GM21381 (cell line): ENCODE measurements around the gene DUSP18.
"Not testable (repeated sequence)": the region's sequence is repeated elsewhere in the genome, so short reads cannot be mapped to it uniquely, and the experiment has no call there.

Source experiments
- ATAC-seq: cut with Tn5 transposase; IDR thresholded peaks from one replicate; pipeline ENCODE4 v1.9.1; 2021; ENCODE audit warnings: mild to moderate bottlenecking, moderate library complexity; ENCODE audit not compliant: unreplicated experiment

Gene DUSP18

DNA sequence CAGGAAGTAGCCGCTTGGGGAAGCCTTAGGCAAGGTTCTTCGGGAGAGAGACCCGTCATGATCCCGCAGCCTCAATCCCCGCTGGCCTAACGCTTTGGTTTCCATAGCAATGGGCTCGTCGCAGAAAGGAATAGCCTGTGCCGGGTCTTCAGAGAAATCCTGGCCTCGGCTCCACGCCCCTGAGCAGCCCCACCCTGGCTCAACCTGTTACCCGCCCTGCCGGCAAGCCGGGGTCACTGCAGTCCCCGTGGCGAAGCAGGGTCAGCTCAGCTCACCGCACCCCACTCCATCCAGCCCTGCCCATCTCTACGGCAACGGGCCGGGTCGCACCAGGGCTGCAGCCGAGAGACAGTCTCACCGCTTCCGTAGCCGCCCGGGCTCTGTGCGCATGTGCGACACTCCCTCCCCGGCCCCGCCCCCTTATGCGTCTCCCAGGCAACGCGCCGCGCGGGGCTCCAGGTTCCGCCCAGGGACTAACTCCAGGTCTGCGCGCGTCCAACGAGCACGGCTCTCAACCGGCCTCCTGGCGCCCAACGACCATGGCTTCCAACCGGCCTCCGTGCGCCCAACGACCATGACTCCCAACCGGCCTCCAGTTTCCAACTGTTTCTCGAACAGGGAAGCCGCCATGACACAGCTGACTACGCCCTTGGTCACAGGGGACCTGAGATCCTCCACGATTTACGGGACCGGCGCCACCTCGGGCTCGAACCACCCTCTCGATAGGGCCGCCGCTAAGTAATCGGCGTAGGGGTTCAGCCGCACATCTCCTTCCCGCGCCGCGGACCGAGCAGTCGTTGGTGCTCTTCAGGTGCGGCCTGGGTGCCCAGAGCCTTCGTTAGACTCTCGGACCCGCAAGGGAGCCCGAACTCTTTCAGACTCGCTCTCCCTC is at the start of gene DUSP18:
Gene DUSP18 (minus strand): TSS at position 382 of the 892 bp plus-strand sequence. CDS start 3,872 bp downstream, outside the sequence.
- ATAC-seq, result peak; percentile 87

- ATAC-seq, result no peak
Observed at GRCh38 chr22:30714062-30714461, 46.4 kb upstream of the DUSP18 start.

- no peak for ATAC-seq
Observed at GRCh38 chr22:30712094-30712493, 44.4 kb upstream of the DUSP18 start.

DNA sequence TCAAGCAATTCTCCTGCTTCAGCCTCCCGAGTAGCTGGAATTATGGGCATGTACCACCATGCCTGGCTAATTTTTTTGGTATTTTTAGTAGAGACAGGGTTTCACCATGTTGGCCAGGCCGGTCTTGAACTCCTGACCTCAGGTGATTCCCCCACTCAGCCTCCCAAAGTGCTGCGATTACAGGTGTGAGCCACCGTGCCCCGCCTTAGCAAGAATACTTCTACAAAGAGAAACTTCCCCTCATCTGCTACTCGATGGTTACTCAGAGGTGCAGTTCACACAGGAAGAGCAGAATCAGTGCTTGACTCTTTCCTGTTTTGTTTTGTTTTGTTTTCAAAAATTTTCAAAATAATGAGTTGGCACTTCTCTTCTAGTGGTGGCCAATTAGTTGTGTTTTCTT is 42.3 kb upstream of the DUSP18 start:
- ATAC-seq, result not testable (repeated sequence)

DNA sequence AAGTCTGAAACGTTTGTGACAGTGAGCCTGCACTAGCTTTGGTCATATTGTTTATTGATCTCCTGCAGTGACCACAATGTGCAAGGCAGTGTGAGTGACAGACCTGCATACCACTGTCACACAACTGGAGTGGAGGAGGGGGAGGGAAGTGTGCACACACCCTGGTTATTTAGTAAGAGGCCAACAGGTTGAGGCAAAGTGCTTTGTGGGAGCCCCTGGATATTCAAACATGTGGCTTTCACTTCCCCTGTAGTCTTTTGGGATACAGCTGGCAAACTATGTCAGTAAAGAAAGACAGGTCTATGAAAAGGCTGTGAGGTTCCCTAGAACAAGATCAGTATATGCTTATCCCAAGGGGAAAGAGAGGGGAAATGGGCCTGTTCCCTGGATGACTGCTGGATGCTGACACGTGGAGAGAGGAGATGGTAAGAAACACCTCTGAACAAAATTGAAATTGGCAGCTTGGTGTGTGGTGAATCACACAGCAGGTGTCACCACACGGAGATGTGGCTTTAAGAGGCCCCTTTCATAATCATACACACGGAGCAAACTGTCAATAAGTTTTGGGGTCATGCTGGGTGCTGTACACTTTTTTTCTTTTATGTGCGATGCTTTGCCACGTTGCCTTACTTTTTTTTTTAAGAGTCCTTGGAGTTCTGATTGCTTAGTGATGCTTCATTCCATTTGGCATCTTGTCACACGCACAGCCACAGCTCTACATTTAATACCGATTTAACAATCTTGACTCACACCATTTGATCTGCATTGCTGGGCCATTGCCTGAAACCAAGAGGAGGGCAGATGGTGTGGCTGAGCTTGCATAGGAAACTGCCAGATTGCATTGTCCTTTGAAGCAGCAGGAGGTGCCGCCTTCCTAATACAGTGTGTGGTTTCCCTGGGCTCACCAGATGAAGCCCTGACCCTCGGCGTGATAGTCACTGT is 38.3 kb upstream of the DUSP18 start:
- peak; percentile 52 for ATAC-seq

- no peak for ATAC-seq
Observed at GRCh38 chr22:30704978-30705377, 37.3 kb upstream of the DUSP18 start.

DNA sequence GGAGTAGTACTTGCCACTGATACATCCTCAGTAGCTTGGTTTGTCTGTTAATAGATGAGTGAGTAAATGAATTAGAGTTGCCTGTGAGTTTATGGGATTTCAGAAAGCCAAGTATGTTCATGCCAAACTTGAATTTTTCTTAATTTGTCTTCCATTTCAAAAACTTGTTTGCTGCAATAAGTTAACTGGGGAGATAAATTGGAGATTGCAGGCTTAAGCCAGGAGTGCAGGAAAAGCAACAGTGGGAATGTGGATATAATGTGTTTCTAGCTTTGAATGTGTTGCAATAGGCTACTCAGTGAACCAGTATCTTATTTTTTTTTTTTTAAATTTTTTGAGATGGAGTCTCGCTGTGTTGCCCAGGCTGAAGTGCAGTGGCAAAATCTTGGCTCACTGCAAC is 35.2 kb upstream of the DUSP18 start:
- no peak for ATAC-seq

GRCh38 chr22:30701872-30702271 is 34.2 kb upstream of the DUSP18 start:
- no peak for ATAC-seq

DNA sequence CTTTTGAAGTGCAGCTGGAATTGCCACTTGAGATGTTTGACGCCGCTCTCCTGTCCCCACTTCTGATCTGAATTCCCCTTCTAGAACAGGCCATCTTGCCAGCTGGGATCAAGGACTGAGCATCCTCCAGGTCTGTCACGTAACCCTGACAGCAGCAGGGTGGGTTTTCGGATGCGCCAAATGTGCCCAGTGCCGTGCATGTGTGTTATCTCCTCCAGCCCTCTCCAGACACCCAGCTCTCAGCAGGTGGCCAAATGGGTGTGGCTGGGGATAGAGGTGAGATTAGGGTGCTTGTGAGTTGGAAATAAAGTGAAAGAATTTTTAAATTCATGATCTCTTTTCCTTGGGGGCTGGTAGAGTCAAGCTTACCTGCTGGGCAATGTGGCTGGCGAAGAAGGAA is 30.3 kb upstream of the DUSP18 start:
- ATAC-seq, result no peak

DNA sequence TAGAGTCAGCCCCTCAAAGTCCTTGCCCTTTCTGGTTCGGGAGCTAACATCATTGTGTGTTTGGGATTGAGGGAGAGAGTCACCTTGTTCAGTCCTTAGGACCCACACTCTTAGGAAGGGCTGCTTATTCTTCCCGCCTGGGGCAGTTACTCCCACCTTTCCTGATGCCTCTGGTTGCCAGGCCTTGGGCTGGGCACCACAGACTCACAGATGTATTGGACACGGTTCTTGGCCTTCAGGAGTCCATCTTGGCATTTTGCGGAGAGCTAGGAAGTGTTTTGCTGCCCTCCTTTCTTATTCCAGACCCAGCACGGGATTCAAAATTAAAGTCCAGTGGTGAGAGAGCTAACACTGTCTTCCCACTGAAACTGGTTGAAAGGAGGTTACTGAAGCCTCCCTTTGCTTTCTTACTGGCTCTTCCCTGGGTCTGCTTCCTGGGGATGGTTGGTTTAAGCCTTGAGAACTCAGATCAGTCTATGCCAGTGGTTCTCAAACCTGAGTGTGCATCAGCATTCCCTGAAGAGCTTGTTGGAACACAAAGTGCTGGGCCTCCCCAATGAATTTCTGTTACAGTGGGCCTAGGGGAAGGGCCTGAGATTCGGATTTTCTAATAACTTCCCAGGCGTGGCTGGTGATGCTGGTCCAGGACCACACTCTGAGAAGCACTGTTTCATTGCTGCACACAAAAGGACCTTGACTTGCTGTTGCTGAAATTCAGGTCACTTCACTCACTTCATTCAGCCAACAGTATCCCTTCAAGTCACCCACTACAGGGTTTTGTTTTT is 28.4 kb upstream of the DUSP18 start:
- no peak for ATAC-seq

- ATAC-seq, result no peak
Observed at GRCh38 chr22:30695351-30695851, 27.7 kb upstream of the DUSP18 start.

- no peak for ATAC-seq
Observed at GRCh38 chr22:30694640-30695350, 27.1 kb upstream of the DUSP18 start, which contains the start of gene OSBP2. TSS of gene OSBP2 (plus strand) at chr22:30694874. CDS start at chr22:30694910, 36 bp downstream.

DNA sequence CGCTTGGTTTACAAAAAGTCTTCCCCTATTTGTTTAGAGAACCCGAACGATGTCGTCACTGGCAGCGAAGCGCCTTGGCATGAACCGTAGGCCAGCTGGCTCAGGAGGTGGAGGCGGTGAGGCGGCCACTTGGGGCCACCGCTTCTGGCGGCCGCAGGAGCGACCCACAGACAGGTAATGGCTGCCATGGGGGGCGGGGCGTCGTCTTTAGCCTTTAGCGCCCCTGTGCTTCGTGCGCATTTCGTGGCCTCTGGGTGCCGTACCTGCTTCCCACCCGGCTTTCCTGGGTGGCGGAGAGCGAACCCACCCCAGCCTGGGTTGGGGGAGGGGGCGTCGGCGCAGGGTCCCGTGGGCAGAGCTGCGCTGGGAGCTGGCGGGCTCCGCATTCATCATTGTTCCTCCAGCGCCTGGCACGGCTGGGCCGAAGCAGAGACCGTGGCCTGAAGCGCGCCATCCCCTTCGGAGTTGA is 26.5 kb upstream of the DUSP18 start:
- ATAC-seq, result no peak

DNA sequence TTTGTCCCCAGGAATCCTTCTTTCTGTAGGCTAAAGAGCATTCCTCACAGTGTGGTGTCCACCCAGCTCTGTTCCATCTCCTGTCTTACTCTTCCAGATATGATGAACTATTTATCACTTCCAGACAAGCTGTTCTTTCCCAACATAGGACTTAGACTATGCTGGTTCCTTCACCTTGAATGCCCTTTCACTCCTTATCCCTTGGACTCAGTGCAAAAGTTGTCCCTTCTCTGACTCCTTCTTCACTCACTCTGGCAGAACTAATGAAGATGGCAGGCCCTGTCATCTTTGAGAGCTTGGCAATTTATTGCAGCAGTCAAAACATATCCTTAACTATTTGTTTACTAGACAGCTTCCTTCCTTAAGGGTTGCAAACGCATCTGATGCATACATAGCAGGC is 23.5 kb upstream of the DUSP18 start:
- no peak for ATAC-seq

DNA sequence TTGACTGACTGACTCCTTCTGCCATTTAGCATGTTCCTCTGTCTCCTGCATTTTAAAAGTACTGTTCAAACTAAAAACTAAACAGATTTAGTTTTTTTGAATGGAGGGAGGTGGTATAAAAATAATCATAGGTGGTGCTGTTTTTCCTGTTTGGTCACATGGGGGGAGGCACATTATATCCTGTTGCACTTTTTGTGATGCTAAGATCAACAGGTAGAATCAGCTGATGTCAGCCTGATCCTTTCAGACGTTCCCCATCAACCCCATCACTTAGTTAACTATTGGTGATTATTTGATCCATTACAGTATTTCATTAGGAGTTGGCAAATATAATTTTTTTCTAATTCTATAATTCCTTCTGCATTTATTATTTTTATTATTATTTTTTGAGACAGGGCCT is 21.9 kb upstream of the DUSP18 start:
- no peak for ATAC-seq

GRCh38 chr22:30687358-30687757 is 19.7 kb upstream of the DUSP18 start:
- ATAC-seq, result no peak

GRCh38 chr22:30685178-30685577 is 17.5 kb upstream of the DUSP18 start:
- ATAC-seq, result no peak

DNA sequence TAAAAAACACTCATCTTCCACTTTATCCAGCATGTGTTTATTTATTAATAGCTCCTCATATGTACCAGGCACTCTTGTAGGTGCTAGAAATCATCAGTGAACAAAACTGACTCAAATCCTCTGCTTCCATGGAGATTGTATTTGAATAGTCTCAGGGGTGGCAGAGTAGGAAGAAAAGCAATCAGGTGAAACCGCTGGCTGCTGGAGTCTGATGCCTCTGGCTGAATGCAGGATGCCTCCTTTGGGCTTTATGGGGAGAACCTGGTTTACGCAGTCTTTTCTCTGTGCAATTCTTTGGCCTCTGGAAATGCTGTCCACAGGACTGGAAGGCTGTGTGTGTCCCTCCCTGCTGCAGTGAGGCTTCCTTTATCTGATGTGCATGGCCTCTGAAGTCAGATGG is 14.2 kb upstream of the DUSP18 start:
- ATAC-seq, result no peak

- no peak for ATAC-seq
Observed at GRCh38 chr22:30680991-30681770, 13.5 kb upstream of the DUSP18 start.
